Adipose tissue (tissue), 3 donors: Measurements from ENCODE around the gene NEO1. TPM values are rescaled to one million over a fixed set of nuclear protein-coding genes. Genes with fewer than 3 reads are reported as not detected.

Experiments
- H3K27ac ChIP-seq: one replicate; pipeline ENCODE4 v1.5.1; 2013; ENCODE audit warnings: low read depth, low read length
- WGBS, 3 donors: extraction: QIAGEN DNeasy Blood & Tissue Kit; methylation state at CpG; one replicate each; pipeline ENCODE4 v1.1.7; 2013; 5-methylcytosine and 5-hydroxymethylcytosine counted together
- polyA plus RNA-seq, 3 donors: library from polyadenylated mRNA; stranded (reverse); fragments of 200-250 nt; gene quantifications; one replicate each; pipeline ENCODE4 v1.2.3, GENCODE V29; 2013
- donor health status: healthy with polysubstance abuse.
- donor health status: Bipolar disorder and iron deficiency.
- donor health status: healthy.

The NEO1 gene
- polyA plus RNA-seq, 3 donors: 5.8 to 12.2 (median 9.8) TPM

DNA sequence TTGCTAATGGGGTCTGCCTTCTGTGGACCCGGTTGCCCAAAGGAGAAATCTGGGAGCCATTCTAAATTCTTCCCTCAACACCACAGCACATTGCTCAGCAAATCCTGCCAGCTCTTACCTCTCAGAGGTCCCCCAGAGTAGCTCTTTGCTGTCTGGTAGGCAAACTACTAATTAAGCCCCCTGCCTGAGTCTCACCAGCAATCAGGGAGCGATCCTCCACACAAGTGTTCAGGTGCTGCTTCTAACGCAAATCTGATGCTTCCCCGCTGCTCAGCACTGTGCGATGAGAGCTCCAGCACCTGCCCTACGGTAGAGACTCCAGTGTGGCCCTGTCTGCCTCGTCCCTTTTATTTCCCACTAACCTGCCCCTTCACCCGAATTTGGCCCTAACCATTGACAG is 256.0 kb downstream of the NEO1 start:
- 91 to 94% (median 94%) methylated on average over 8 of the region's 8 CpGs for WGBS, 3 donors
- no peak overlapping the region for H3K27ac ChIP-seq

DNA sequence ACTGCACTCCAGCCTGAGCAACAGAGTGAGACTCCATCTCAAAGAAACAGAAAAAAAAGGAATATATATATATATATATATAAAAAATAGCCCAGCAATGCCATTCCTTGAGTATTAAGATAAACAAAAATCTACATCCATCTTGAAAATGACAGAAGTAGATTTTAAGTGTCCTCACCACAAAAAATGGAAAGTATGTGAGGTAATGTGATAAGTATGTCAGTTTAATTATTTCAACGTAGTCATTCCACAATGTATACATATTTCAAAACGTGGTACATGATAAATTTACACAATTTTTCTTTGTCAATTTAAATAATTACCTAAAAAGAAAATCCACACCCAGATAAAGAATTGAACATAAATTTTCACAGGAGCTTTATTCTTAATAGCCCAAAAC is 261.6 kb downstream of the NEO1 start:
- no peak overlapping the region for H3K27ac ChIP-seq
- WGBS, 3 donors: 59 to 77% (median 71%) methylated on average over 2 of the region's 2 CpGs

DNA sequence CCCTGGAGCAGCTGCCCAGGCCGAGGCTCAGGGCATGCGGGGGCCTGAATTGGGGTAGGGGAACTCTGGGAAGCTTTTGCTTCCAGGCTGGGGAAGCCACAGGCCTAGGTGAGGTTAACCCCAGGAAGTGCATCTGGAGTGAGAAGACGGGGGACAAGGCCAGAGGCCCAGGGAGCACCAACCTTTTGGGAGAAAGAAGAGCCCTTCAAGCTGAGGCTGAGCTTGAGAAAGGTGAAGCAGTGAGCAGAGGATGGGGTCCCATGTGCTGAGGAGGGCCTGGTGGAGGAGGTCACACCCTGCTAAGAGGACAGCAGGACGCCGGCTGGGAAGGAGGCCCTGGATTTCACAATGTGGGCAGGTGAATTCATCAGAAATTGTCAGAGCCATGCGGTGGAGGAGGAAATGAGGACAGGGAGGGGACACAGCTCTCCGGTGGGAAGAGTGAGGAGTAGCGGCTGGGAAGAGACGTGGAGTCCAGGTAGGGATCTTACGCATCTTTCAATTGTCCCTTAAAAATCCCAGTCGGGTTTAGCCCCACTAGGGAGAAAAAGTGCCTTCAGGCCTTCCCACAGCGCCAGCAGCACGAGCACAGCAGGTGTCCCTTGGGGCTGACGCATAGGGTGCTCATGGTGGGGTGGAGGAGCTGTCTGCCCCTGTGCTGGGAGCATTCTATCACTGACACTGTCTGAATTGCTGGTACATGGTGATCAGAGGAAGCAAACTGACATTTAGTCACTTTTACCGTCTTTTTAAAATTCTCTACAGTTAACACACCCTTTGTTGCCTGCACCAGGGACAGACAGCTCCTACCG is 265.6 kb downstream of the NEO1 start:
- H3K27ac ChIP-seq: no peak overlapping the region
- WGBS, 3 donors: 70 to 78% (median 77%) methylated on average over 16 of the region's 16 CpGs

DNA sequence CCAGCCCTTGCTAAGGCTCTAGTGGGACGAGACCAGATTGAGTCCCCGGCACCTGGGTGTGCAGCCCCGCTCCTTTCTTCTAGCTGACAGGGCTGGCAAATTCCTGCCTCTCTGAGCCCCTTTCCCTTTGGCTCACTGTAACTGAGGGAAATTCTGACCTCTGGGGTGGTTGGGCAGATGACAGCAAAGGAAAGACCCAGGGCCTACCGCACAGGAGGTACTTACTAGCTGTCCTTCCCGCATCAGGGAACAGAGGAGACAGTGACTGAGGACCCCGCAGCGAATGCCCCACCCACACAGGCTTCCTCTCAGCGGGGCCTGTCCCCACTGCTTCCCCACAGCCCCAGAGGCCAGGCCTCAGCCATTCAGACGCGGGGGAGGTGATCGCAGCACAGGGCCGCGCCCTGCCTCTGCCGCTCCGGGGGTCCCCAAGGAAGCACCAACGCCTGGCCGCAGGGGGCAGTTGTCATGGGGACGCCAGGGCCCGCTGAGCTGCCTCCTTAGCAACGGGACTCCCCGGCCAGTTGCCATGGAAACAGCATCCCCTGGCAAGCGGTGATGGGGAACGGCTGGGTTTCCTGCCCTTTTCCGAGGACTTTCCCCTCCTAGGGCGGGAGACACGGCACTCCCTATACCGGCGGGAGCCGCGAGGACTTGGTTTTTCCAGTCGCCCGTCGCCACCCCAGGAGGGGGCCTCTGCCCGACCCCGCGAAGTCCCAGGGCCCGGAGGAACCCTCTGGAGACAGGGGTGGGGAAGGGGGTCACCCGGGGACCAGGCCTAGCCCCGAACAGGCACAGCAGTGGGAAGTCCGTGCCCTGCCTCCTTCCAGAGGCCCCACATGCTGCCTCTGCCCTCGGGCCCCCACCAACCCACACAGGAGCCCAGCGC is 266.4 kb downstream of the NEO1 start:
- H3K27ac ChIP-seq: no peak overlapping the region
- 16 to 20% (median 17%) methylated on average over 40 to 42 of the region's 42 CpGs for whole genome bisulfite sequencing, 3 donors

DNA sequence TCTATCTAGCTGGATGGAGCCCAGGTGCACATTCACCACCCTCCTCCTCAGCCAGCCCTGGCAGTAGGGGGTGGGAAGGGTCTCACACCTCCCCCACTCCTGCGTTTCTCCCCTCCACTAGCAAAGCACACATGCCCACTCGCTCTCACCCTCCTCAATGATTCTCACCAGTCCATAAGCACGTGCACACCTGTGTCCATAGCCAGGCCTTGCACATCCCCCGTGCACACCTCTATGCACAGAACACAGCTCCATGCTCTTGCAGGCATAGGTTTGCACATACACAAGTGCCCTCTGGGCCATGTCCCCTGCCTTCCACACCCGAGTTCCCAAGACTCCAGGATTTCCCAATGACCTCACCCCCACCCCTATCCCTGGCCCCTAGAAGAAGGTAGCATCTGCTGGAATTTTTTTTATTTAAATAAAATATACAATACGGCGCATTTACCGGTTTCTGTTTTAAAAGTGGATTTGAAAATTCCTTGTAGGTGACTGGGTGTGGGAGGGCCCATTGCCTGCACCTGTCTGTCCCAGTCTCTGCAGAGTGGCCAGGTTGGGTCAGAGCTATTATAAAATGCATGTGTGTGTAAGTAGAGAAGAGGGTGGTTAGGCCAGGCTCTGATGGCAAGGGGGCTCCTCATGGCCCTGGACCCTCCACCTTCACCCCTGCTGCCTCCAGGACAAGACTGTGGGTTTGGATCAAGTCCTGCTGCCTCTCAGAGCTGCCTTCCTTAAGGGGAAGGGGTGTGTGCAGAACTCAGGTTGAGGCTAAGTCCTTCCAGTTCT is 267.4 kb downstream of the NEO1 start:
- 68 to 80% (median 75%) methylated on average over 8 of the region's 8 CpGs for WGBS, 3 donors
- no peak overlapping the region for H3K27ac ChIP-seq

DNA sequence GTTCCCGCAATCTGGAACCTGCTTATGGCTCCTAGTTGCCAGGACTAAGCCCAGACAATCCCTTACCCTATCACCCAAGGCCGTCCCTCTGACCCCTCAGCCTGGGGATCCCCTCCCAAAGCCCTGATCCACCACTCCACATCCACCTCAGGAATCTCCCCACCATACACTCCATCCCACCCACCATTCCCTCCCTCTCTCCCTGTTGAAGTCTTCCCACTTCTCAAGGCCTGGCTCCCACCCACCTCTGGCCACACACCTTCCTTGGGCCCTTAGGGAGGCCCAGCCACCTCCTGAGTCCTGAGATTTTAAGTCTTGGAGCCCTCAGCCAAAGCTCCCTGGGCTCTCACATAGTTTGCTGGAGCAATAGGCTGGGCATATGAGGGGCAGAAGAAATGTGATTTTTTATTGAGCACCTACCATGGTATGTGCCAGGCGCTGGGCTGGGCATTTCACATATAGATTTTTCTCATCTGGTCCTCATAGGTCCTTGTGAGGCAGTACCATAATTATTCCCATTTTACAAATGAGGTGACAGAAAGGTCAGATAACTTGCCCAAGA is 268.4 kb downstream of the NEO1 start:
- 93 to 95% (median 95%) methylated on average over 3 of the region's 3 CpGs for WGBS, 3 donors
- H3K27ac ChIP-seq: no peak overlapping the region

DNA sequence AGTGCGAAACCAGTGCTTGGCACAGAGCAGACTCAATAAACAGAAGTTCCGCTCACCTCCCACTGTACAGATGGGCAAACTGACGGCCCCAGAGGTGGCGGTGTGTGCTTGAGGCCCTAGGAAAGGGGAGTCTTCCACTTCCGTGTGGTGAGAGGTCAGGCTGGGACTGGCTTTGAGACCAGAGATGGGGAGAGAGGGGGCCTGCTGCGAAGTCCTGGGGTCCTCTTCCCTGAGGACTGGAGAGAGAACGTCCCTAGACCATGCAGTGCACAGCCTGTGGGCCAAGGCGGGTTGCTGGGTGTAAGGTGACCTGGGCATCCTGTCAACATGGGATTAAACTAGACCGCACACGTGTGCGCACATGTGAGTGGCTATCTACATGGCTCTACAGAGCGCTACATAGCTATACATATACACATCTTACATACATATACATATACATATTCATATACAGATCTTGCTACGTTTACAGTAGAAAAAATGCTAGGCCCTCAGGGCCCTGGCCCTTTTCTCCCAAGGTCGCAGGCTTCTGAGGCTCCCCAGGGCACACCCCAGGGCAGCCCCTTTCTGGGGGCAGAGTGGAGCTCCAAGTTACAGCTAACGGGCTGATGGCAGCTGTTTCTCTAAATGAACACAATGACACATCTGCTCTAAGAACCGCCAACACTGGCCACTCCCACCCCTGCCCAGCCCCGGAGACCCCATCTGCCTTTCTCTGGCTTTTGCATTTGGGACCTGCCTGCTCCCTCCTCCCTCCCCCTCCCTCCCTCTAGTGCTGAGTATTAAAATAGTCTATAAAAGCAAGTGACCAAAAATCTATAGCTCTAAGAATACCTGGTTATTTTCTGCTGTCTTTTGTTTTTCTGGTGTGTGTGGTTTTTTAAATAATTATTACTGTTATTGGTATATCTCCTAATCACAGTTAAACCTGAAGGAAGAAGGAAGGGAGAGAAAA is 269.5 kb downstream of the NEO1 start:
- WGBS, 3 donors: 76 to 82% (median 82%) methylated on average over 17 of the region's 17 CpGs
- H3K27ac ChIP-seq: no peak overlapping the region

DNA sequence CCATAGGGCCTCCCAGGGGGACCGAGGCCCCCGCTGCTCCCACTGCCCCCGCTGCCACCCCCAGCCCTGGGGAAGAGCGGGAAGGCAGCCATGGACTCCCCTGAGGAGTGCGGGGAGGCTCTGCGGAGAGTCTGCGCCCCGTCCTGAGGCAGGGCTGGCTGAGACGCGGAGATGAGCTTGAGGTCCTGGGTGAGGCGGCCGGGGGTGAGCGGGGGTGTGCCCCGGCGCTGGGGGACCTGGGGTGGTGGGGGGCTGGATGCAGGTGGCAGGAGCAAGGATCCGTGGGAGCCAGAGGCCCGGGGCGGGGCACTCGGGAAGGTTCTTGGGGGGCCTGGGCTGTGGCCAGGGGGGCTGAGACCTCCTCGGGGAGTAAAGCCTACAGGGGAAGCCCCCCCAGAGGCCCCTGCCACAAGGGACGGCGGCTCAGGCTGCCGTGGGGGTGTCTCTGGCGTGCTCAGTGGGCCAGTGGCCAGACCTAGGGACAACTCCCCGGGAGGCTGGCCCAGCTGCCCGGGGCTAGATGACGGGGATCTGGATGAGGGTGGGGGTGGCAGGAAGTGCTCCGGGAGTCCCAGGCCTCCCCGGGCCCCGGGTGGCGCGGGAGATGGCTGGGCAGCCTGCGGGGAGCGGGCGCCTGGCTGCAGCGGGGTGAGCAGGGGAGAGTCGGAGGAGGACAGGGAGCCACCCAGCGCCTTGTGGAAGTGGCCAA is 270.6 kb downstream of the NEO1 start:
- no peak overlapping the region for H3K27ac ChIP-seq
- WGBS, 3 donors: 80 to 85% (median 81%) methylated on average over 34 to 38 of the region's 38 CpGs

DNA sequence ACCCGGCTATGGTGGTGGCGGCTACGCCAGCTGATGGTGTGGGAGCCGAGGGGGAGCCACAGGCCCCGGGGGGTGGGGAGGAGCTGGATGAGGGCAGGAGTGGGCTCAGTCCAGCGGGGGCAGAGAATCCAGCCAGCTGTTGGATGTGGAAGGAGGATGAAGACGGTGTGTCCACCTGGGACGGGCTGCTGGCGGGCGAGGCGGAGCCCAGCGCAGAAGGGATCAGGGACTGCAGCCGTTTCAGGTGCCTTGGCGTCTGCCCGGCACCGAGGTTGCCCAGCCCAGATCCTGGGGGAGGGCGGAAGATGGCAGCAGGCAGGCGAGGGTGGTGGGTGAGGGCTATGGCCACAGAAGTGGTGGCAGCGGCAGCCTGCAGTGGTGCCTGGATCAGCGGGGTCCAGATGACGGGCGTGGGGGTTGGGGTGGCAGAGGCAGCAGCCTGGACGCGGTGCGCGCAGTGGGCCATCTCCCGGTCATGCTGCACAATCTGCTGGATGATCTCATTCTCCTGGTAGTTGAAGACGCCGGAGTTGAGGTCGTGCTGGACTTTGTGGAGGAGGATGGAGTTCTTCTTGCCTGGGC is 271.2 kb downstream of the NEO1 start:
- WGBS, 3 donors: 87 to 91% (median 88%) methylated on average over 29 to 30 of the region's 30 CpGs

DNA sequence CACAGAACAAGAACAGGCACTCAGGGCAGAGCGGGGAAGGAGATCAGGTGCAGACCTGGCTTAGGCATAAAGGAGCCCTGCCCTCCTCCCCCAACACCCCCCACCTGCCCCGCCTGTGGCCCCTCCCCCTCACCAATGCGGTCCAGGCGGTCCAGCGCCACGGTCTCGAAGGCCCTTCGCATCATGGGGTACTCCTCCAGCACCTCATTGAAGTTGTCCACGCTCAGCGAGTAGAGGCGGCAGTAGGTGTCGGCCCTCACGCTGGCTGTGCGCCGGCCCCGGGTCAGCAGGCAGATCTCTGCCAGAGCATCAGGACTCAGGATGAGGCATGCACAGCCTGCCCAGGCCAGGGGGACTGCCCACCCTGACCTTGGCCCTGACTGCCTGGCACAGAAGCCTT is 271.7 kb downstream of the NEO1 start:
- no peak overlapping the region for H3K27ac ChIP-seq
- 94 to 97% (median 94%) methylated on average over 11 to 16 of the region's 16 CpGs for WGBS, 3 donors

More for the DNA sequence above, 271.2 kb downstream of the NEO1 start:
- H3K27ac ChIP-seq: no peak overlapping the region

DNA sequence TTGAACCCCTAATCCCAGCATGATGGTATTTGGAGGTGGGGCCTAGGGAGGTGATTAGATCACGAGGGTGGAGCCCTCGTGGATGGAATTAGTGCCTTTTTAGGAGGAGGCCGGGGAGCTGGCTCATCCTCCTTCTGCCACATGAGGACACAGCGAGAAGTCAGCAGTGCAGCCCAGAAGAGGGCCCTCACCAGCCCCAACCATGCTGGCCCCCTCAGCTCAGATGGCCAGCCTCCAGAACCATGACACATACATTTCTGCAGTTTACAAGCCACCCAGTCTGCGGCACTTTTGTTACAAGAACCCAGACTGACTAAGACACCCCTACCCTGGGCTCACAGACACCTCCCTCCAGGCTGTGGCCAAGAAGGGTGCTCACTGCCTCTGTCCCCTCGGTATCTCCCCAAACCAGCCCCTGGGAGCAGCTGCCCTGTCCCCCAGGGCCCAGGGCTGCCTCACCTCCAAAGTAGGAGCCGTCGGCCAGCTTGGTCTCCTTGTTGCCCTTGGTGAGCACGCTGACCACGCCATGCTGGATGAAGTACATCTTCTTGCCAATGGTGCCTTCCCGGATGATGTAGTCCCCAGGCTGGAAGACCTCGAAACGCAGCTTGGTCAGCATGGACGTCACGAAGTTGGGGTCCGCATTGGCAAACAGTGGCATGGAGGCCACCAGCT is 272.4 kb downstream of the NEO1 start:
- no peak overlapping the region for H3K27ac ChIP-seq
- WGBS, 3 donors: 93 to 96% (median 95%) methylated on average over 16 of the region's 16 CpGs

DNA sequence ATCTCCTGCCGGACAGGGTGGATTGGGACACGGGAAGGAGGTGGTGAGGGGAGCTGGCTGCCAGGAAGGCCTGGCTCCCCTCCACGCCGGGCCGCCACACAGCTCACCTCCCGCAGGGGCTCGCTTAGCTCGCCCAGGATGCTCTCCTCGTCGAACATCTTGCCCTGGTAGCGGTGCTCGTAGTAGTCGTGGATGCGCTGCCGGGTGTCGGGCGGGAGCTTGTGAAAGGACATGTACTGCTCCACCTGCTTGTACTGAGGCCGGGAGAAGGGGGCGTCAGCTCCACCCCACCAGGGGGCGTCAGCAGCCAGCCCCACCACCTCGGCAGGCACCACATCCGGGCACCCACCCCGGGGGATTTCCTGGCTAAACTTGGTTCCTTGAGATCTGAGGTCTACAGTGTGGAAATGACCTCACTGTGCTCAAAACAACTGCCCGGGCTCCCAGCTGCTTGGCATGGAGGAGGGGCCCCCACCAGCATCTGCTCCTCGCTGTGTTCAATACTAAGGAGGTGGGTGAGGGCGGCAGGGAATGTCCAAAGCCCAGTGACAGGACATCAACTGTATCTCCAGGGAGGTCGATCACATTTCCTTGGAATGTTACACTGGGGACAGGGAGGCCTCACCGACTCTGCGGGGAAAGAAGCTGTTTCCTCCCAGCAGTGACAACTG is 273.1 kb downstream of the NEO1 start:
- 62 to 73% (median 62%) methylated on average over 29 of the region's 29 CpGs for WGBS, 3 donors
- H3K27ac ChIP-seq: no peak overlapping the region

DNA sequence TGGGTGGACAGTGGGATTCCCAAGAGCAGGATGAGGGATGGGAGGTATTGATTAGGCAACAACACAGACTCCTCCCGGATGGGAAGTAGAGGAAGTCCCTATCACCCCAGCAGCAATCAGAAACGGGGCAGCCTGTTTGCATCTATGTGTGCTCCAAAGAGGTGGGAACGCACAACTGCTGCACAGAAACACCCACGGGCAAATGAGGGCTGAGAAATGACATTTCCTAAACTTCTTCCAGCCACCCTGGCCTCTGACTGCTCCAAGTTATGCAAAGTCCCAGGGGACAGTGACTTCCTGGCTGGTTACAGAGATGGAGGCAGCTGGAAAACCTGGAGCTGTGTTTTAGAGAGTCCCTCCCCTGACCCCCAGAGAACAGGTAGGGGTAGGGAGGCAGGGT is 273.9 kb downstream of the NEO1 start:
- 22 to 41% (median 26%) methylated on average over 4 of the region's 4 CpGs for WGBS, 3 donors
- no peak overlapping the region for H3K27ac ChIP-seq

DNA sequence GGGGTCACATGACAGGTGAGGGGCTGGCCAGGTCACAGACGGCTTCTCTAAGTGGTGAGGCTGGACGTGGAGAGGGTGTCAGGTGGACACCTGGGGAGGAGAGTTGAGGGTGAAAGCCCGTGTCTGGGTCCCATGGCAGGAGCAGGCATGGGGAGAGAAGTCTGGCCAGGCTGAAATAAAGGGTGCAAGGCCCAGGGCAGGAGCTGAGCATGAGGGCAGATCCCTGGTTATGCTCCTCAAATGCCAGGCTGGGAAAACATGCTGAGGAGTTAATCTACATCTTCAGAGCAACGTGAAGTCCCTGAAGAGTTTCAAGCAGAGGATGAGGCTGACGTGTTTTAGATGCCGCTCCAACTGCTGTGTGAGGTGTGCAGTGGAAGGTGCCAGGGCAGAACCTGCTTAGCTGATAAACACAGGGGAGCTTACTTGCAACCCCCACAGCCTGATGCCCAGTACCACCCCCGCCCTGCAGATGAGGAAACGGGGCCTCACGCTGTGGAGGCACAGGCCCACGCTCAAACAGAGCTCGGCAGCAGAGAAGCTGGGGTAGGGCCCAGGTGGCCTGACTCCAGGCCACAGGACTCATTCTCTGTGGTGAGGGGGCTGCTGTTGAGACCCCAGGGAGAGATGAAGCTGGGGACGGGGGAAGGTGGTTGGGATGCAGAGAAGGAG is 276.0 kb downstream of the NEO1 start:
- WGBS, 3 donors: 81 to 87% (median 83%) methylated on average over 12 of the region's 12 CpGs
- H3K27ac ChIP-seq: no peak overlapping the region

DNA sequence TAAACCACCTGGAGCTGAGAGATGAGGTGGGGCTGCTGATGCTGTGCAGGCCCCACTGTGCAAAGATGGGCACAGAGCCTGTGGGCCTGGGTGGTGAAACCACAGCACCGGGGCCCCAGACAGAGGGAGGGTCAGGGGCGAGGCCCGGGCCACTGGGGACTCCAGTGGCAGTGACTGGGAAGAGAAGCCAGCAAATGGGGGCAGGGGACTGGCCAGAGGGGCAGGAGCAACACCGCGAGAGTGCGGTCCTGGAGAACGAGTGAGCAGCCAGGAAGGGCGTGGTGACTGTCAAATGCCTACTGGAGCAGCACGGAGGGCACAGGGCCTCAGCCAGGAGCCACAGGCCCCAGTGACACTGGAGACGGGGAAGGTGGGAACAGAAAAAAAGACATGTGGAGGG is 276.7 kb downstream of the NEO1 start:
- no peak overlapping the region for H3K27ac ChIP-seq
- 75 to 76% (median 76%) methylated on average over 10 of the region's 10 CpGs for WGBS, 3 donors
